NT2/D1 (cell line): ENCODE data around the gene CORIN.

Experiments used
- DNase-seq: peaks from one replicate; pipeline ENCODE4 v3.0.0-alpha.2; 2011; ENCODE audit warnings: low read depth, low spot score
- H3K27me3 ChIP-seq: 2 replicates; pipeline ENCODE4 v1.6.0; 2011; ENCODE audit warnings: mild to moderate bottlenecking; ENCODE audit not compliant: insufficient read length, insufficient read depth
- H3K36me3 ChIP-seq: 2 replicates; pipeline ENCODE4 v1.6.1; 2011; ENCODE audit warnings: mild to moderate bottlenecking, low read length, mixed read lengths; ENCODE audit not compliant: insufficient read depth, insufficient read length
- H3K4me1 ChIP-seq: 2 replicates; pipeline ENCODE4 v1.5.1; 2011; ENCODE audit not compliant: insufficient read depth, insufficient read length
- H3K4me3 ChIP-seq: 2 replicates; pipeline ENCODE4 v1.5.1; 2011; ENCODE audit warnings: low read depth; ENCODE audit not compliant: insufficient read length
- H3K9ac ChIP-seq: 2 replicates; pipeline ENCODE4 v1.6.0; 2011; ENCODE audit warnings: low read depth; ENCODE audit not compliant: insufficient read length
- H3K9me3 ChIP-seq: 2 replicates; pipeline ENCODE4 v1.5.1; 2011; ENCODE audit warnings: mild to moderate bottlenecking, low read length; ENCODE audit not compliant: insufficient read depth
- SUZ12 ChIP-seq: IDR thresholded peaks from 2 replicates; pipeline ENCODE4 v1.6.1; 2011; ENCODE audit not compliant: insufficient read length, insufficient read depth; ENCODE audit errors: extremely low read depth
- YY1 ChIP-seq: IDR thresholded peaks from 2 replicates; pipeline ENCODE4 v1.6.1; 2011; ENCODE audit not compliant: insufficient read length, insufficient read depth
- ZNF274 ChIP-seq: IDR thresholded peaks from 2 replicates; pipeline ENCODE4 v1.6.1; 2011; ENCODE audit warnings: mild to moderate bottlenecking, low read depth, low read length

CORIN gene

GRCh38 chr4:47747846-47748494 is 89.9 kb downstream of the CORIN start:
- no peak overlapping the region for H3K9ac ChIP-seq
- H3K36me3 ChIP-seq, result no peaks in the 10 kb centered on the region
- H3K4me1 ChIP-seq, result no peaks in the 10 kb centered on the region
- H3K27me3 ChIP-seq, result no peaks in the 10 kb centered on the region
- no peak for DNase-seq
- TF ChIP-seq SUZ12 (no peak), ZNF274 (no peak), YY1 (no peak)
- no peak overlapping the region for H3K4me3 ChIP-seq
- no peaks in the 10 kb centered on the region for H3K9me3 ChIP-seq

GRCh38 chr4:47747211-47747610 is 90.7 kb downstream of the CORIN start:
- H3K9ac ChIP-seq, result no peak overlapping the region
- DNase-seq, result no peak
- TF ChIP-seq ZNF274, result no peak
- no peak for TF ChIP-seq YY1
- no peak for TF ChIP-seq SUZ12
- H3K36me3 ChIP-seq, result no peaks in the 10 kb centered on the region
- H3K9me3 ChIP-seq, result no peaks in the 10 kb centered on the region
- H3K27me3 ChIP-seq, result no peaks in the 10 kb centered on the region
- H3K4me3 ChIP-seq, result no peak overlapping the region
- no peaks in the 10 kb centered on the region for H3K4me1 ChIP-seq

GRCh38 chr4:47746122-47746521 is 91.7 kb downstream of the CORIN start:
- Histone ChIP-seq H3K36me3 (no peaks in the 10 kb centered on the region), H3K4me3 (no peak overlapping the region), H3K4me1 (no peaks in the 10 kb centered on the region), H3K27me3 (no peaks in the 10 kb centered on the region), H3K9ac (no peak overlapping the region), H3K9me3 (no peaks in the 10 kb centered on the region)
- no peak for TF ChIP-seq ZNF274
- no peak for TF ChIP-seq YY1
- no peak for TF ChIP-seq SUZ12
- no peak for DNase-seq

- no peak for TF ChIP-seq YY1
- TF ChIP-seq SUZ12, result no peak
- no peak for TF ChIP-seq ZNF274
- DNase-seq, result no peak
- no peaks in the 10 kb centered on the region for H3K36me3 ChIP-seq
- H3K4me1 ChIP-seq, result no peaks in the 10 kb centered on the region
- no peaks in the 10 kb centered on the region for H3K27me3 ChIP-seq
- no peak overlapping the region for H3K4me3 ChIP-seq
- H3K9ac ChIP-seq, result no peak overlapping the region
- 0 out of 2 replicates have a peak, but pooled peaks cover under 1% of the 10 kb centered on the region for H3K9me3 ChIP-seq
These were observed 93.0 kb downstream of the CORIN start for GRCh38 chr4:47744843-47745382.

- DNase-seq, result no peak
- TF ChIP-seq SUZ12 (no peak), YY1 (no peak), ZNF274 (no peak)
- Histone ChIP-seq H3K4me1 (no peaks in the 10 kb centered on the region), H3K36me3 (no peaks in the 10 kb centered on the region), H3K9ac (no peak overlapping the region), H3K4me3 (no peak overlapping the region), H3K27me3 (no peaks in the 10 kb centered on the region), H3K9me3 (peaks cover 8% of the 10 kb centered on the region; the same call in 1 of the 2 replicates)
These were observed 93.6 kb downstream of the CORIN start for GRCh38 chr4:47744253-47744652.

GRCh38 chr4:47741200-47741599 is 96.7 kb downstream of the CORIN start:
- Histone ChIP-seq H3K27me3 (no peaks in the 10 kb centered on the region), H3K4me3 (no peak overlapping the region), H3K9me3 (peaks cover 10% of the 10 kb centered on the region; the same call in 1 of the 2 replicates), H3K4me1 (no peaks in the 10 kb centered on the region), H3K36me3 (no peaks in the 10 kb centered on the region), H3K9ac (no peak overlapping the region)
- no peak for DNase-seq
- TF ChIP-seq YY1, result no peak
- no peak for TF ChIP-seq ZNF274
- no peak for TF ChIP-seq SUZ12

- DNase-seq, result no peak
- no peak for TF ChIP-seq YY1
- TF ChIP-seq SUZ12, result no peak
- no peak for TF ChIP-seq ZNF274
- Histone ChIP-seq H3K27me3 (no peaks in the 10 kb centered on the region), H3K36me3 (no peaks in the 10 kb centered on the region), H3K4me1 (no peaks in the 10 kb centered on the region), H3K9me3 (peaks cover 10% of the 10 kb centered on the region; the same call in 1 of the 2 replicates), H3K4me3 (no peak overlapping the region), H3K9ac (no peak overlapping the region)
These were observed 100.5 kb downstream of the CORIN start for GRCh38 chr4:47737326-47737725.

GRCh38 chr4:47736555-47736954 is 101.3 kb downstream of the CORIN start:
- Histone ChIP-seq H3K4me1 (no peaks in the 10 kb centered on the region), H3K9ac (no peak overlapping the region), H3K4me3 (no peak overlapping the region), H3K36me3 (no peaks in the 10 kb centered on the region), H3K9me3 (peaks cover 10% of the 10 kb centered on the region; the same call in 1 of the 2 replicates), H3K27me3 (no peaks in the 10 kb centered on the region)
- DNase-seq, result no peak
- TF ChIP-seq YY1 (no peak), SUZ12 (no peak), ZNF274 (no peak)
